GM19043 (cell line): Measurements from ENCODE around the gene R3HDM2.
"Not testable (repeated sequence)": the region's sequence is repeated elsewhere in the genome, so short reads cannot be mapped to it uniquely, and the experiment has no call there.

ENCODE experiments used
- ATAC-seq: cut with Tn5 transposase; IDR thresholded peaks from one replicate; pipeline ENCODE4 v1.9.1; 2021; ENCODE audit warnings: low read depth; ENCODE audit not compliant: unreplicated experiment

Gene R3HDM2

GRCh38 chr12:57429473-57430111 lies 1.3 kb downstream of the R3HDM2 start:
- no peak for ATAC-seq

- no peak for ATAC-seq
Observed at GRCh38 chr12:57428965-57429364, 1.9 kb downstream of the R3HDM2 start.

- ATAC-seq: not testable (repeated sequence)
Observed at GRCh38 chr12:57426948-57427347, 3.9 kb downstream of the R3HDM2 start.

GRCh38 chr12:57420482-57420881 lies 10.4 kb downstream of the R3HDM2 start:
- no peak for ATAC-seq

- ATAC-seq: no peak
Observed at GRCh38 chr12:57419495-57419894, 11.3 kb downstream of the R3HDM2 start.

GRCh38 chr12:57418255-57418654 lies 12.6 kb downstream of the R3HDM2 start:
- no peak for ATAC-seq

- no peak for ATAC-seq
Observed at GRCh38 chr12:57416039-57416996, 14.5 kb downstream of the R3HDM2 start.

GRCh38 chr12:57415088-57415487 lies 15.8 kb downstream of the R3HDM2 start:
- ATAC-seq: no peak

- not testable (repeated sequence) for ATAC-seq
Observed at GRCh38 chr12:57414160-57414559, 16.7 kb downstream of the R3HDM2 start.

- no peak for ATAC-seq
Observed at GRCh38 chr12:57410534-57410933, 20.3 kb downstream of the R3HDM2 start.

- no peak for ATAC-seq
Observed at GRCh38 chr12:57404966-57405640, 25.7 kb downstream of the R3HDM2 start.

GRCh38 chr12:57402156-57402555 lies 28.7 kb downstream of the R3HDM2 start:
- ATAC-seq: not testable (repeated sequence)

GRCh38 chr12:57401165-57401564 lies 29.7 kb downstream of the R3HDM2 start:
- ATAC-seq: no peak

GRCh38 chr12:57399718-57400463 lies 31.0 kb downstream of the R3HDM2 start:
- ATAC-seq: not testable (repeated sequence)

GRCh38 chr12:57397441-57397840 lies 33.4 kb downstream of the R3HDM2 start:
- no peak for ATAC-seq

- ATAC-seq: no peak
Observed at GRCh38 chr12:57395121-57395520, 35.7 kb downstream of the R3HDM2 start.

GRCh38 chr12:57390174-57390573 lies 40.7 kb downstream of the R3HDM2 start:
- no peak for ATAC-seq

- ATAC-seq: no peak
Observed at GRCh38 chr12:57389033-57389432, 41.8 kb downstream of the R3HDM2 start.

- ATAC-seq: no peak
Observed at GRCh38 chr12:57388425-57388824, 42.4 kb downstream of the R3HDM2 start.

GRCh38 chr12:57386187-57386720 lies 44.6 kb downstream of the R3HDM2 start:
- no peak for ATAC-seq
